ENCODE results near the gene RAB5B.
A peak's percentile ranks its signal among the peaks of the same experiment; 100 is the strongest.
"Not testable (repeated sequence)": the region's sequence is repeated elsewhere in the genome, so short reads cannot be mapped to it uniquely, and the experiment has no call there.

Gene RAB5B

GRCh38 chr12:56040963-56041551, 67.2 kb downstream of the RAB5B start:
- H3K4me3 ChIP-seq (ENCODE audit: low read depth, low read length) = peak overlapping the region; percentile 98
- no peak for TF ChIP-seq CTCF (IDR thresholded peaks at IDR 0.05; ENCODE audit: insufficient read depth, low read depth, low read length, missing control alignments)
- DNase-seq (ENCODE audit: low read depth) = no peak

GRCh38 chr12:56041552-56042429, 67.9 kb downstream of the RAB5B start, which contains the start of gene RPS26:
TSS of gene RPS26 (plus strand) at chr12:56041918. CDS start at chr12:56042167, 249 bp downstream.
- H3K4me3 ChIP-seq (ENCODE audit: low read depth, low read length) = peak within 1 kb of the TSS; percentile 98
- TF ChIP-seq CTCF (IDR thresholded peaks at IDR 0.05; ENCODE audit: insufficient read depth, low read depth, low read length, missing control alignments) = peak; percentile 56
- peak; percentile 100 for DNase-seq (ENCODE audit: low read depth)

GRCh38 chr12:56042430-56042813, 68.5 kb downstream of the RAB5B start:
- not testable (repeated sequence) for DNase-seq (ENCODE audit: low read depth)

GRCh38 chr12:56042843-56043242, 69.0 kb downstream of the RAB5B start:
- no peak for TF ChIP-seq CTCF (IDR thresholded peaks at IDR 0.05; ENCODE audit: insufficient read depth, low read depth, low read length, missing control alignments)
- DNase-seq (ENCODE audit: low read depth) = no peak
- peak overlapping the region; percentile 98 for H3K4me3 ChIP-seq (ENCODE audit: low read depth, low read length)

More at GRCh38 chr12:56042430-56042813, 68.5 kb downstream of the RAB5B start:
- H3K4me3 ChIP-seq (ENCODE audit: low read depth, low read length) = peak overlapping the region; percentile 98

Measured in GM12865 (cell line).